Activated CD8-positive, alpha-beta T cell treated with anti-CD3 and anti-CD28 coated beads for 36 hours (primary cell): ENCODE measurements around the gene SLC35G6. TPM values are rescaled to one million over a fixed set of nuclear protein-coding genes. Genes with fewer than 3 reads are reported as not detected.

Experiments used
- ATAC-seq: fragments of 200-7000 bp; cut with Tn5 transposase; one replicate; pipeline ENCODE4 v1.10.0; 2021; ENCODE audit warnings: mild to moderate bottlenecking, moderate library complexity
- CTCF ChIA-PET: fragments of 350-600 bp; sonication (Branson Sonifier 250); formaldehyde crosslinking; loops from one replicate; lab custom pipeline; 2021; ENCODE audit warnings: antibody characterized with exemption; lab: Charles Lee
- POLR2A ChIA-PET: fragments of 350-600 bp; sonication (Branson Sonifier 250); formaldehyde crosslinking; loops from one replicate; lab custom pipeline; 2021; ENCODE audit warnings: antibody characterized with exemption; lab: Charles Lee
- DNase-seq: peaks from one replicate; pipeline ENCODE4 v3.0.0-alpha.2; 2020
- H3K27ac Mint-ChIP-seq: one replicate; pipeline ENCODE4 v1.8.0; 2021; ENCODE audit warnings: mild to moderate bottlenecking, mixed read lengths
- H3K27me3 Mint-ChIP-seq: one replicate; pipeline ENCODE4 v1.8.0; 2021; ENCODE audit warnings: mixed read lengths
- H3K36me3 Mint-ChIP-seq: one replicate; pipeline ENCODE4 v1.8.0; 2021; ENCODE audit warnings: low read depth, mixed read lengths
- H3K4me1 Mint-ChIP-seq: one replicate; pipeline ENCODE4 v1.8.0; 2021; ENCODE audit warnings: low read depth, mixed read lengths
- H3K4me3 Mint-ChIP-seq: one replicate; pipeline ENCODE4 v1.8.0; 2021; ENCODE audit warnings: mild to moderate bottlenecking, moderate library complexity, mixed read lengths
- H3K9me3 Mint-ChIP-seq: one replicate; pipeline ENCODE4 v1.8.0; 2021; ENCODE audit warnings: mixed read lengths
- CTCF ChIP-seq: fragments of 200-600 bp; IDR thresholded peaks from one replicate; pipeline ENCODE4 v1.8.0; 2022; ENCODE audit warnings: antibody characterized with exemption, mild to moderate bottlenecking
- intact Hi-C: fragments of 100-400 bp; cut with micrococcal nuclease; formaldehyde crosslinking; loops from one replicate; pipeline ENCODE4 v1.10.0; 2022
- total RNA-seq, 2 experiments: library from RNA; stranded (reverse); gene quantifications; one replicate each; pipeline ENCODE4 v1.2.3, GENCODE V29; 2021

Gene SLC35G6
- total RNA-seq, 2 experiments from 2014 or later: not detected

- intact Hi-C loops: no loop called here
- ATAC-seq (no peak), DNase-seq (no peak)
- Mint-ChIP-seq H3K27ac (no peak overlapping the region), H3K27me3 (no peaks in the 10 kb centered on the region), H3K4me1 (peaks cover 14% of the 10 kb centered on the region), H3K9me3 (no peaks in the 10 kb centered on the region), H3K36me3 (peaks cover 21% of the 10 kb centered on the region), H3K4me3 (no peak overlapping the region)
- TF ChIP-seq CTCF: no peak
- POLR2A ChIA-PET: interaction anchor here (1.9 to 16.3 kb wide), 2 partner anchors 17 to 24 kb away, joined by 6 to 122 read pairs; partner anchors contain the start of genes POLR2A and ZBTB4
- CTCF ChIA-PET: no interaction called here
Observed at GRCh38 chr17:7459961-7460545, 21.2 kb upstream of the SLC35G6 start.

GRCh38 chr17:7460850-7461660, 20.2 kb upstream of the SLC35G6 start:
- POLR2A ChIA-PET: interaction anchor here (0.7 to 16.3 kb wide), 4 partner anchors 16 to 380 kb away, joined by 3 to 122 read pairs (median 4); partner anchors contain the start of genes POLR2A and ZBTB4
- Mint-ChIP-seq H3K4me3 (no peak overlapping the region), H3K27me3 (no peaks in the 10 kb centered on the region), H3K9me3 (no peaks in the 10 kb centered on the region), H3K4me1 (peaks cover 10% of the 10 kb centered on the region), H3K27ac (peak overlapping the region; percentile 6), H3K36me3 (peaks cover 20% of the 10 kb centered on the region)
- DNase-seq (no peak), ATAC-seq (no peak)
- intact Hi-C loops: no loop called here
- CTCF ChIA-PET: no interaction called here
- no peak for TF ChIP-seq CTCF

DNA sequence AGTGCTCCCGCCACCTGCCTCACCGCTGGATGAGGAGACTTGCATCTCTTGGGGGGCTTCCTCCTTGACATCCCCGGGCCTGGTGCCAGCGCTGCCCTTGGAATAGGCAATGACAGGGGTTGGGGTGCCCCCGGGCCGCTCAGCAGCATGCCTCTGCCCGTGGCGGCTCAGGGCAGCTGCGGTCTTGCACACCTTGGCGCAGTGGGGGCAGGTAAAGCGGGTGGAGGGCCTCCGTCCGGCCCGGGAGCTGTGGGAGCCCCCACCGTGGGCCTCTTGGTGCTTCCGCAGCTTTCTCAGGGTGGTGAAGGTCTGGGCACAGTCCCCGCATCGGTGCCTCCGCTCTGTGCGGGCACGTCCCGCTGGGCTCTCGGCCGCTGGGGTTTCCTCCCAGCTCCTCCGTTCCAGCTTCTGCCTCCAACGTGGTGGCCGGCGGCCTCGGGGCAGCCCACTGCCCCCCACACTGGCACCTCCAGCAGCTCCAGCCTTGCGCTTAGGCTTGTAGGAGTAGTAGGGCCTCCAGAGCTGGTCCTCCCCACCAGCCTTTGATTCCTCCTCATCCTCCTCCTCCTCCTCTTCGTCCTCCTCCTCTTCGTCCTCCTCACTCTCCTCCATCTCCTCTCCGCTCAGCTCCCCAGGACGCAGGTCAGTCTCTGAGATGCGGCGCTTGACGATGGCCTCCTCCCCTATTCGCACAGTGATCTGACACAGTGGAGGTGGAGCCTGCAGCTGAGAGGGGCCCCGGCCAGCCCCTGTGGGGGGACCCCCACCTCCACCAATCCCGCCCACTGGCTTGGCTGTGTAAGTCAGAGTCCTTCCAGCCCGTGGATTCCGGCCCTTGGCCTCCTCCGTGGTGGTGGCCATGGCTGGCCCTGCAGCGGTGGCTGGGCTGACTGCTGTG, 18.5 kb upstream of the SLC35G6 start:
- no peak for ATAC-seq
- Mint-ChIP-seq H3K9me3 (no peaks in the 10 kb centered on the region), H3K4me1 (peaks cover 13% of the 10 kb centered on the region), H3K4me3 (no peak overlapping the region), H3K27ac (no peak overlapping the region), H3K36me3 (peaks cover 21% of the 10 kb centered on the region), H3K27me3 (no peaks in the 10 kb centered on the region)
- POLR2A ChIA-PET: interaction anchor here (0.6 to 16.3 kb wide), 6 partner anchors 8 to 150 kb away, joined by 3 to 122 read pairs (median 6); partner anchors contain the start of genes POLR2A and ZBTB4
- TF ChIP-seq CTCF: no peak
- CTCF ChIA-PET: interaction anchor here (0.9 kb wide), 1 partner anchor 98 kb away, joined by 3 read pairs; no protein-coding TSS in a partner anchor
- no peak for DNase-seq
- intact Hi-C loops: no loop called here

DNA sequence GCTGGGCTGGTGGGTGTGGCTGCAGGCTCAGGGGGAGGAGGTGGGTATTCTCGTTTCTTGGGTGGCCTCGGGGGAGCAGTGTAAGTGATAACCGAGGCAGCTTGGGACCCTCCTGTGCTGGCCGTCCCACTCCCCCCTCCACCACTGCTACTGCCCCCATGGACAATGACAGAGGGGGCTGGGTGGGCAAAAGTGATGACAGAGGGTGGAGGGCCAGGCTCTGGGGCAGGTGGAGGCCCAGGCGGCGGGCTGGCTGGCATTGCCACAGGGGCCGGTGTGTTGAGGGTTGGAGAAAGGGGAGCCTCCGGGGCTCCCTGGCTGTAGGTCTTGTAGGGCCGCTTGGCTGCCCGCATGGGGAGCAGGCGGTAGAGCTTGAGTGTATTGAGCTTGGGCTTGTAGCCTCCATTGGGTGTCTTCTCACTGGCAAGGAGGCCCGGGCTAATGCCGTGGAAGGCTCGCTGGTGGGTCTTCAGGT, 17.8 kb upstream of the SLC35G6 start:
- intact Hi-C loops: no loop called here
- Mint-ChIP-seq H3K9me3 (no peaks in the 10 kb centered on the region), H3K27me3 (no peaks in the 10 kb centered on the region)

More for the DNA sequence above, 17.8 kb upstream of the SLC35G6 start:
- ATAC-seq (no peak), DNase-seq (no peak)
- ChIA-PET CTCF (no interaction called here), POLR2A (interaction anchor here (0.6 to 16.3 kb wide), 5 partner anchors 9 to 43 kb away, joined by 3 to 122 read pairs (median 9); partner anchors contain the start of genes POLR2A and ZBTB4)
- no peak for TF ChIP-seq CTCF
- H3K36me3 Mint-ChIP-seq: peaks cover 20% of the 10 kb centered on the region
- peaks cover 15% of the 10 kb centered on the region for H3K4me1 Mint-ChIP-seq
- no peak overlapping the region for H3K4me3 Mint-ChIP-seq
- no peak overlapping the region for H3K27ac Mint-ChIP-seq
